GM18499 (cell line): Measurements from ENCODE around the gene PLCB1.
"Not testable (repeated sequence)": the region's sequence is repeated elsewhere in the genome, so short reads cannot be mapped to it uniquely, and the experiment has no call there.

Experiments
- ATAC-seq: cut with Tn5 transposase; IDR thresholded peaks from one replicate; pipeline ENCODE4 v1.9.1; 2021; ENCODE audit warnings: moderate number of reproducible peaks; ENCODE audit not compliant: insufficient read depth, unreplicated experiment

Gene PLCB1

GRCh38 chr20:8569766-8570165 is 437.7 kb downstream of the PLCB1 start:
- no peak for ATAC-seq

- ATAC-seq = no peak
These were observed 439.5 kb downstream of the PLCB1 start for GRCh38 chr20:8571611-8572010.

DNA sequence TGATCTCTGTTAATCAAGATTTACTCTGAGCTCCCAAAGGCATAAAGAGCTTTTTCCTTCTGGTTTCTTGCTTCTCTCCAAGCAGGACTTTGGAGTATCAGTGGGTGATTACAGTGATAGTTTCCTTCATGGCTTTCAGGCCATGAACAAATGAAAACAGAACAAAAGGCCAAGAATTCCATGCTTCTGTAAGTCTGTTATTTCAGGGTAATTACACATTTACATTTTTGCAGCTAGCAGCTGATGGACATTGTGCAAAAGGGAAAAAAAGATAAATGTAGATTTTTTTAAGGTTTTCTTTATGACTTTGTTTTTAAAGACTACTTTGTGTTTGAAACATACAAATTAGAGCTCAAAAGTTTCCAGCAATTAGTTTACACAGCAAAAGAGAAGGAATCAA is 441.6 kb downstream of the PLCB1 start:
- ATAC-seq = no peak

- no peak for ATAC-seq
These were observed 443.0 kb downstream of the PLCB1 start for GRCh38 chr20:8575114-8575513.

DNA sequence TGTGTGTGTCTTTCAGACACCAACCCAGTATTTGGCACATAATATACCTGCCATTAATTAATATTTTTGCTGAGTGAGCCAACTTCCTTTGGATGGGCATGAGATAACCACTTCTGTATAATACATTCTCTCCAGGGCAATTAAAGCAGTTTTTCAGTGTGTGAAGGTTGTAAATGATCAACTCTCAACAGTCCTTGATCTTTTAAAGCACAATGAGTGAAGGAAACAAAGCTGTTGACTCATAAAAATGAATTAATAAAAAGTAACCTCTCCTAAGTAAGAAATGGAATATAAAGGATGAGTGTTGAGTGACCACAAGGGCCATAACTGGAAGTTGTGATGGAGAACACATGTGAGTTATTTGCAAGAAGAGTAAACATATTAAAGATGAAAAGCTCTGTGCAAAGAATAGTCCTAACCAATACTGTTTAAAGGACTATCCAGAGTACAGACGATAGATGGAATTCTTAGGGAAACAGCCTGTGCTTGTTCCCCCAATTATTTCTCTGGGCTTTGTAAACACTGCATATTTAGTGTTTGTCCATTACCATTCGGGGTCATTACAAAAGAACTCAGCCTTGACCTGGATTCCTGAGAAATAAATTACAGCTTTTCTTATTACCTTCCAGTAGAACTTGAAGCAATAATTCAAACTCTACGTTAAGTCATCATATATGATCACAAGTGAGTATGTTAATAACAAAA is 446.2 kb downstream of the PLCB1 start:
- ATAC-seq = no peak

GRCh38 chr20:8579035-8579434 is 447.0 kb downstream of the PLCB1 start:
- no peak for ATAC-seq

GRCh38 chr20:8581446-8582183 is 449.5 kb downstream of the PLCB1 start:
- no peak for ATAC-seq

DNA sequence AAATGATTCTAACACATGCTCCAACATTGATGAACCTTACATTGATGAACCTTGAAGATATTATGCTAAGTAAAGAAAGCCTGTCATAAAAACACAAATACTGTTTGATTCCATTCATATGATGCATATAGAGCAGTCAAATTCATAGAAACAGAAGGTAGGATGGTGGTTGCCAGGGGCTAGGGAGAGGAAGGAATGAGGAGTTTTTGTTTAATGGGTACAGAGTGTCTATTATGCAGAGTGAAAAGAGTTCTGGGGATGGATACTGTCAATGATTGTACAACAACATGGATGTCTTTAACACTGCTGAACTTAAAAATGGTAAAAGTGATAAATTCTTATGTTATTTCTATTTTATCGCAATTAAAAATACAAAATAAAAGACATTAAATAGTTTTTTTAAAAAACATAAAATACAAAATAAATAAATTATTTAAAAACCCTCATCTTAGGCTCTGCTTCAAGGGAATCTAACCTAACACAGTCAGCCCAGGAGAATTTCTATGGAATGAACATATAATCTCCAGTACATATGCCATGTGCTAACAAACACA is 451.0 kb downstream of the PLCB1 start:
- no peak for ATAC-seq

GRCh38 chr20:8583566-8584043 is 451.5 kb downstream of the PLCB1 start:
- ATAC-seq = no peak

- no peak for ATAC-seq
These were observed 455.2 kb downstream of the PLCB1 start for GRCh38 chr20:8587251-8587650.

DNA sequence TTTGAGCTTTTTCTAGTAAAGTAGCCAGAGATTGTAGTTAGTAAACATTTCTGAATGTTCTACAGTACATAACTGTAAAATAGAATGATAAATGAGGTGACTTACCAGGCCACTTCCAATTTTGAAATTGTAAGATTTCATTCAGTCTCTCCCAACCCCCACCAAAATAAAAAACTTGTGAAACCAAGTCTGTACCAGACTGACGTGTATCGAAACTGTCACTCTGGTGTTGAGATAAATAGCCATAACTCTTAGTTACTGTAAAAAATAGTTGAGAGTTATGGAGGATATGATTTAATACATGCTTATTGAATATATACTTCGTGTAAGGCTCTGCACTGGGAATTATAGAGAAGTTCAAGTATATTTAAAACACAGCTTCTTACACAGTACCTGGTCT is 455.7 kb downstream of the PLCB1 start:
- peak; percentile 84 for ATAC-seq

GRCh38 chr20:8589956-8590355 is 457.9 kb downstream of the PLCB1 start:
- no peak for ATAC-seq

DNA sequence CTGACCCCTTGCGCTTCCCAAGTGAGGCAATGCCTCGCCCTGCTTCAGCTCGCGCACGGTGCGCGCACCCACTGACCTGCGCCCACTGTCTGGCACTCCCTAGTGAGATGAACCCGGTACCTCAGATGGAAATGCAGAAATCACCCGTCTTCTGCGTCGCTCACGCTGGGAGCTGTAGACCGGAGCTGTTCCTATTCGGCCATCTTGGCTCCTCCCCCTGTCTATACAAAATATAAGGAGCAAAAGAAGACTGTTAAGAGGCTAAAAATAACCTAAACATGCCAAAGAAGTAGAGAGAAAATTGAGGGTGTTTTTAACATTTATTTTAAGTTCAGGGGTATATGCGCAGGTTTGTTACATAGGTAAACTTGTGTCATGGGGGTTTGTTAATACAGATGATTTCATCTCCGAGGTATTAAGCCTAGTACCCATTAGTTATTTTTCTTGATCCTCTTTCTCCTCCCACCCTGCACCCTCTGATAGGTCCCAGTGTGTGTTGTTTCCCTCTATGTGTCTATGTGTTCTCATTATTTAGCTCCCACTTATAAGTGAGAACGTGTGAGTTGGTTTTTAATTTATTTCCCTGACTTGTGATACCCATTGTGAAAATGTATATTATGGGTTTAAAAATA is 469.0 kb downstream of the PLCB1 start:
- ATAC-seq = not testable (repeated sequence)

DNA sequence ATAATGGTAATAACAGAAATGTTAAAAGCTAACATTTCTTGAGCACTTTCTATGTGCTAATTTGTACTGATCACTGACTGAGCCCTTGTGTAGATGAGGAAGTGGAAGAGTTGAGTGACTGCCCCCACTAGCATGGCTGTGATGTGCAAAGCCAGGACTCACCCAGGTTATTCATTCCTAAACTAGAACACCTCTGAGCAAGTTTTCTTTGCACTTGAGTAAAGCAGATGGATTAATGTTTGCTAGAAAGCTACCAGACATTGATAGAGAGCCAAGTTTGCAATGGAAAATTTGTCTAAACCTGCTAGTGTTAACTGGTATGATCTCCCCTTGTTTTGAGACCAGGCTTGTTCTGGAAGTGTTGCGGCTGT is 469.5 kb downstream of the PLCB1 start:
- ATAC-seq = peak; percentile 85

DNA sequence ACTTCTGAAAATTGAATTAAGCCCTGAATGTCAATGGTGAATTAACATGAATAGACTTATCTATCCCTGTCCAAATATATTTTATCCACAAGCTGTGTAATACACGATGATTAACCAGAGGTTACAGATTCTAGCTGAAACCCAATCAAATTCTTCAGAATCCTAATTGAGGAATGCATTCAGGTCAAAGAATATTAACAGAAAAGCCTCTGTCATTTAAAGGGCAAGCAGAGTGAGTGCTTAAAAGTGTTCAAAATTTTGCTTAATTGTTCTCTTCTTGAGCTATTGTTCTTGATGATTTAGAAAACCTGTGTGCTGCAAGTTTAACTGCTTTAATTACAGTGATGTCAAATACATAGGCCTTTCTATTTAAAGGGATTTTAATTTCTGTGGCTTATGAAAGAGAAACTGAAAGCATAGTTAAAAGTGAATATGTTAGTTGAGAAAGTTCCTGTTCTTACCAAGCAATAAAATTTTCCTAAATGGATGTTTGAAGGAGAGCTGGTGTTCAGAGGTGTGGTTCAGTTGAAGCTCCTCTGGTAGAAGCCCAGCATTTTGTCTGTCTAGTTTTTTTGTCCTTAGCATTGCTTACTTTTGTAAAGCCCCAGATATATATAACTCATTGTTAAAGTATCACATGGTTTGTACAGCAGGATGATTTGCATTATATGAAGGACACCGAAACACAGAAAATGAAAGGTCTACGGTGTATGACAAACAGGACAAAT is 470.5 kb downstream of the PLCB1 start:
- peak; percentile 85 for ATAC-seq

DNA sequence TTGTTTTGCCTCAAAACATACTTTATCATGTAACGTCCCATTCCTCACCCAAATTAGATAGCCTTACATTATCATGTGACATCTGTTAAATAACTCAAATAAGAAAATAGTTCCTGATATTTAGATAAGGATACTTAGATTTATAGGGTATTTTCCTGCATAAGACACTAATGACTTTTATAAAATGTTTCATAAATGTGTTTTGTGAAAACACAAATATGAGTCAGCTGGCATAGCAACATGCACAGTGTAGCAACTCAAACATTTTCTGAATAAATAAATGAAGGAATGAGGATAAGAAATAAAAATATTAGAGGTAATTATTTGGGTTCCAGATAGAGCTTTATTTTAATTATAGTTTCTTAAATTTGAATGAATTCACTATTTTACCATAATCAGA is 476.4 kb downstream of the PLCB1 start:
- ATAC-seq = no peak

- no peak for ATAC-seq
These were observed 484.7 kb downstream of the PLCB1 start for GRCh38 chr20:8616792-8617191.

DNA sequence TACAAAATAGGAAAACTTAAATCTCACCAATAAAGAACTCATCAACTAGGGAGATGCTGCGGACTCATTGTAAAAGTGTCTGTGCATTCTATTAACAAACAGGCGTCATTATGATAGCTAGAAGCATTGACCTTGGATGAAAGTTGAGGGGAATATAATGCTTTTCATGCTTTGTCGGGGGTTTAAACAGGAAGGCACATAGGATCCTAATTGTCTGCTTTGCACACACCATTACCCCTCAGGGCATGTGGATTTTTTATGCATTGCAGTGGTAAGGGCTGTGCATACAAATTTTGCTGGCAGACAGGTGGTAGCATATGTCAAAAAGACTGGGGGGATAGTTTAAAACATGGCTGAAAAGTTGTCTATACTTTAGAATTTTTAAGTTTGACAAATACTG is 488.9 kb downstream of the PLCB1 start:
- no peak for ATAC-seq

DNA sequence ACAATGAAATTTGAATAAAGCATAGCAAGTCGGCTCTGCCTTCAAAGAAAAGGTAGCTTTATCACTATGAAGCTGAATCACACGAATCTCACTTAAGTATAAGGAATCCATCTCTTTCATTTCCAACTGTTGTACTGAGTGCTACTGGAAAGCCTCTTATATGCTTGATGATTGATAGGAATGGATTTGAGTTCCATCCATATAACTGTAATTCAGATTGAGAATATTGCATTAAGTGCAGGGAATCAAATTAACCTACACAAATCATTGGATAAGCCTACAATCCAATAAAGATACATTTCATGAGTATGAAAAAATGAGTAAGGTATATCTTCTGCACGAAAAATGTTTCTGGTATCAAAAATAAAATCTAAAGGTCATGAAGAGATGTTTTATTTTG is 492.0 kb downstream of the PLCB1 start:
- no peak for ATAC-seq

- ATAC-seq = no peak
These were observed 492.6 kb downstream of the PLCB1 start for GRCh38 chr20:8624616-8625015.
